KMS-11 (cell line): ENCODE measurements around the gene CCHCR1.

Experiments
- H2AFZ ChIP-seq: fragments of 200-600 bp; sonication (generic); 2 replicates; pipeline ENCODE4 v1.6.1; 2016; ENCODE audit warnings: antibody characterized with exemption, mixed run types, low read depth
- H3K27ac ChIP-seq: fragments of 200-600 bp; sonication (generic); 2 replicates; pipeline ENCODE4 v1.6.1; 2016; ENCODE audit warnings: mild to moderate bottlenecking, mixed run types
- H3K27me3 ChIP-seq: fragments of 200-600 bp; sonication (generic); 2 replicates; pipeline ENCODE4 v1.6.1; 2017; ENCODE audit warnings: mild to moderate bottlenecking, low read depth, mixed run types, moderate library complexity; ENCODE audit not compliant: insufficient read depth
- H3K36me3 ChIP-seq: fragments of 200-600 bp; sonication (generic); 2 replicates; pipeline ENCODE4 v1.6.1; 2017; ENCODE audit warnings: mild to moderate bottlenecking, mixed run types; ENCODE audit not compliant: insufficient read depth
- H3K4me1 ChIP-seq: fragments of 200-600 bp; sonication (generic); 2 replicates; pipeline ENCODE4 v1.6.1; 2016; ENCODE audit warnings: mild to moderate bottlenecking, low read depth, mixed run types; ENCODE audit not compliant: poor library complexity, severe bottlenecking
- H3K4me2 ChIP-seq: fragments of 200-600 bp; sonication (generic); 2 replicates; pipeline ENCODE4 v1.7.0; 2016; ENCODE audit warnings: mild to moderate bottlenecking, mixed run types
- H3K4me3 ChIP-seq: fragments of 200-600 bp; sonication (generic); IDR thresholded peaks from 2 replicates; pipeline ENCODE4 v1.6.1; 2017; ENCODE audit warnings: low read depth, low read length, mixed read lengths; ENCODE audit not compliant: insufficient read depth
- H3K79me2 ChIP-seq: fragments of 200-600 bp; sonication (generic); 2 replicates; pipeline ENCODE4 v1.6.1; 2016; ENCODE audit warnings: low read depth, mixed run types; ENCODE audit not compliant: insufficient read depth
- H3K9ac ChIP-seq: fragments of 200-600 bp; sonication (generic); 2 replicates; pipeline ENCODE4 v1.6.1; 2016; ENCODE audit warnings: mild to moderate bottlenecking, mixed run types
- H4K20me1 ChIP-seq: fragments of 200-600 bp; sonication (generic); 2 replicates; pipeline ENCODE4 v1.6.1; 2016; ENCODE audit warnings: mild to moderate bottlenecking, mixed run types; ENCODE audit not compliant: insufficient read depth
- TF ChIP-seq, protein P1 (sequence below): fragments of 200-600 bp; sonication (generic); conservative IDR thresholded peaks from 2 replicates; pipeline ENCODE4 v1.6.1; 2017; ENCODE audit warnings: low read depth, mild to moderate bottlenecking, antibody characterized with exemption, low read length, moderate library complexity, mixed read lengths

The CCHCR1 gene

DNA sequence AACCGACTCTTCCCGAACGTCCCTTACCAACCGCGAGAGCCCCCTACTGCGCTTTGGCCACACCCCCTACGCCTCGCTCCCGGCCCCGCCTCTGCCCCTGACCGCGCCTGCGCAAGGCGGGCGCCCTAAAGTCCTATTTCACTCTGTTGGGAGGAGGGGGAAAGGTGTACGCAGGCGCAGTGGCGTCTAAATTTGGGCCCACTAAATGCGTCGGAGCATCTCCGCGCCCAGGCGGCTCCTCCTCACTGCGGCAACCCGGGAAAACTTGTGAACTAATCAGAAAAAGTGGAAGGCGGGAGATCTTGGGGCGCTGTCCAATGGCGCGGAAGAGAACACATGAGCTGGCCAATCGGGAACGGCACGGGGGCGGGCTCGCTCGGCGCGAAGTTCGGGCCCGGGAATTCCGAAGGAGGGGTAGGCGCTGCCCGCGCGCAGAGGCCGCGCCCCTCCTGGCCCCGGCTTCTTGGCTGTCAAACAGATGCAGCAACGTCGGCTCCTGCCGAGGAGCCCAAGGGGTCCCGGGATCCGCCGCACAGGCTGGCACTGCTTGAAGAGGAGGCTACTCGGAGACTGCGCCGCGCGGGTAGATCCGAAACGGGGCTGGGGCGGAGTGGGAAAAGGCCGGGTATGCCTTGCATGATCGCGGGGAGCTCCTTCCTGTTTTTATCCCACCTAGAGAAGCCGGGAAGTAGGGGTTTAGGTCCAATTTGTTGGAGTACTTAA lies 699 bp upstream of the CCHCR1 start, which contains the start of gene TCF19:
TCF19 (plus strand) TSS at position 450 of the 723 bp plus-strand sequence. CDS start 881 bp downstream, outside the sequence.
- H3K4me2 ChIP-seq = peak within 1 kb of the TSS; percentile 87
- no peak within 1 kb of the TSS for H3K4me3 ChIP-seq
- H3K9ac ChIP-seq = peak within 1 kb of the TSS; percentile 30; the same call in 1 of the 2 replicates
- no peak within 1 kb of the TSS for H3K27ac ChIP-seq
- H3K36me3 ChIP-seq = no peaks in the 10 kb centered on the region
- TF ChIP-seq, protein P1, sequence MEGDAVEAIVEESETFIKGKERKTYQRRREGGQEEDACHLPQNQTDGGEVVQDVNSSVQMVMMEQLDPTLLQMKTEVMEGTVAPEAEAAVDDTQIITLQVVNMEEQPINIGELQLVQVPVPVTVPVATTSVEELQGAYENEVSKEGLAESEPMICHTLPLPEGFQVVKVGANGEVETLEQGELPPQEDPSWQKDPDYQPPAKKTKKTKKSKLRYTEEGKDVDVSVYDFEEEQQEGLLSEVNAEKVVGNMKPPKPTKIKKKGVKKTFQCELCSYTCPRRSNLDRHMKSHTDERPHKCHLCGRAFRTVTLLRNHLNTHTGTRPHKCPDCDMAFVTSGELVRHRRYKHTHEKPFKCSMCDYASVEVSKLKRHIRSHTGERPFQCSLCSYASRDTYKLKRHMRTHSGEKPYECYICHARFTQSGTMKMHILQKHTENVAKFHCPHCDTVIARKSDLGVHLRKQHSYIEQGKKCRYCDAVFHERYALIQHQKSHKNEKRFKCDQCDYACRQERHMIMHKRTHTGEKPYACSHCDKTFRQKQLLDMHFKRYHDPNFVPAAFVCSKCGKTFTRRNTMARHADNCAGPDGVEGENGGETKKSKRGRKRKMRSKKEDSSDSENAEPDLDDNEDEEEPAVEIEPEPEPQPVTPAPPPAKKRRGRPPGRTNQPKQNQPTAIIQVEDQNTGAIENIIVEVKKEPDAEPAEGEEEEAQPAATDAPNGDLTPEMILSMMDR = no peak
- peaks cover 31% of the 10 kb centered on the region for H3K4me1 ChIP-seq
- H4K20me1 ChIP-seq = no peaks in the 10 kb centered on the region
- H2AFZ ChIP-seq = peak within 1 kb of the TSS; percentile 70
- H3K27me3 ChIP-seq = no peaks in the 10 kb centered on the region
- H3K79me2 ChIP-seq = peaks cover 4% of the 10 kb centered on the region; the same call in 1 of the 2 replicates

DNA sequence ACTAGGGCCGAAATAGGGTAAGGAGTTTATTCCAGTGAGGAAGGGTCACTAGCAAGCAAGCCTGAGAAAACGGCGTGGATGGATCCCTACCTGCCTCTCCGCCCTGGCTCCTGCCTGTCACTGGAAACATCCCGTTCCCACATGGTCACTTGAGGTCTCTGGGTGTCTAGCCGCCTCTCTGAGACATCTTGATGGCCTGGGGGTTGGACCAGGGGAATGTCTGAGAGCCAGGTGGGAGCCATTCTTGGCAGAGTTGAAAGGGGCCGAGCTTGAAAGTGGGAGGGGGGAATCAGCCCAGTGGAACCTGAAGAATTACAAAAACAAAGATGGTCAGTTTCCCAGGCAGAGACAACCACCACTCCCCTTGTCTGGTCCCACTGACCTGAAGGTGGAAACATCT lies 961 bp downstream of the CCHCR1 start:
- Histone ChIP-seq H3K27ac (no peak overlapping the region), H4K20me1 (no peaks in the 10 kb centered on the region), H3K4me2 (no peak overlapping the region), H3K4me3 (no peak overlapping the region), H3K36me3 (no peaks in the 10 kb centered on the region), H3K79me2 (peaks cover 4% of the 10 kb centered on the region; the same call in 1 of the 2 replicates), H2AFZ (no peak overlapping the region), H3K27me3 (no peaks in the 10 kb centered on the region), H3K4me1 (peaks cover 23% of the 10 kb centered on the region), H3K9ac (no peak overlapping the region)
- TF ChIP-seq, protein P1 = no peak

DNA sequence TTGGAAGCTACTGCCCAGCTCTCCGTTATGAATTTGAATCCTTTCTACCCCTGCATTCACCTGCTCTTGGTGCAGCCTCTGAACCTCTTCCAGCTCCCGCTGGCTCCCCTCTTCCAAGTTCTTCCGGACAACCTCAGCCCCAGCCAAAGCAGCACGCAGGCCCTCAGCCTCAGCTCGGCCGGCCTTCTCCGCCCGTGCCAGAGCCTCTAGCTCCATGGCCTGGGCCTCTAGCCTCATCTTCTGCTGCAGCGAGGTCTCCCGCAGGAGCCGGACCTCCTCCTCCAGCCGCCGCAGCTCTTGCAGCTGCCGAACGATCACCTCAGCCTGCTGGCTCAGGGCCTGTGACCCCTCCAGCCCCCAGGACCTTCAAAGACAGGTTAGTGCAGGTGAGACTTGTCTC lies 3.2 kb downstream of the CCHCR1 start:
- H3K4me3 ChIP-seq = no peak overlapping the region
- H3K9ac ChIP-seq = no peak overlapping the region

DNA sequence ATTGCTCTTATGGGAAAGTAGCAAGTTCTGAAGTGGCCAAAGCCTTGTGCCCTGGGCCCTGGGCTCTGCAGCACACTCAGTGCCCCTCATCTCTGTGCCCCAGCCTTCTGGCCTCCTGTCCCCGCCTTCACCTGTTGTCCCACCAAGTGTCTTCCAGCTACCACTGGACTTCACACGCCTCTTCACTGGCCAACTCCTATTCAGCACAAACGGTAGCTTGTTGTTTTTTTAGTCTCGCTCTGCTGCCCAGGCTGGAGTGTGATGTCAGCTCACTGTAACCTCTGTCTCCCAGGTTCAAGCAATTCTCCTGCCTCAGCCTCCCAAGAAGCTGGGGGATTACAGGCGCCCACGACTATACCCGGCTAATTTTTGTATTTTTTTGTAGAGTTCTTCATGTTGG lies 4.8 kb downstream of the CCHCR1 start:
- H3K36me3 ChIP-seq = no peaks in the 10 kb centered on the region
- no peaks in the 10 kb centered on the region for H3K27me3 ChIP-seq
- no peak overlapping the region for H3K27ac ChIP-seq
- H3K4me1 ChIP-seq = peaks cover 8% of the 10 kb centered on the region
- H4K20me1 ChIP-seq = no peaks in the 10 kb centered on the region
- TF ChIP-seq, protein P1 = no peak
- no peak overlapping the region for H3K4me3 ChIP-seq
- no peak overlapping the region for H3K4me2 ChIP-seq
- H2AFZ ChIP-seq = no peak overlapping the region
- H3K9ac ChIP-seq = no peak overlapping the region
- H3K79me2 ChIP-seq = no peaks in the 10 kb centered on the region

More for the DNA sequence above, 3.2 kb downstream of the CCHCR1 start:
- Histone ChIP-seq H3K79me2 (peaks cover 4% of the 10 kb centered on the region; the same call in 1 of the 2 replicates), H4K20me1 (no peaks in the 10 kb centered on the region), H2AFZ (no peak overlapping the region), H3K4me2 (no peak overlapping the region), H3K4me1 (peaks cover 10% of the 10 kb centered on the region), H3K27me3 (no peaks in the 10 kb centered on the region), H3K36me3 (no peaks in the 10 kb centered on the region), H3K27ac (no peak overlapping the region)
- TF ChIP-seq, protein P1 = no peak
